NCI-H82 treated with DMSO at 0.1 percent for 48 hours (cell line): Measurements from ENCODE around the gene HOXB4.

Experiments used
- DNase-seq: peaks from one replicate; lab custom pipeline; 2025; ENCODE audit not compliant: unreplicated experiment; lab: John Stamatoyannopoulos, UW

HOXB4 gene

GRCh38 chr17:48590607-48591161 lies 12.5 kb upstream of the HOXB4 start:
- DNase-seq = no peak

- DNase-seq = no peak
Measured at GRCh38 chr17:48589831-48590606, 11.9 kb upstream of the HOXB4 start, which contains the start of gene HOXB3. TSS of gene HOXB3 (minus strand) at chr17:48590241. CDS start at chr17:48552474, 37,767 bp downstream.

- DNase-seq = no peak
Measured at GRCh38 chr17:48589060-48589830, 11.1 kb upstream of the HOXB4 start.

GRCh38 chr17:48588528-48588927 lies 10.4 kb upstream of the HOXB4 start:
- no peak for DNase-seq

GRCh38 chr17:48588074-48588415 lies 9.9 kb upstream of the HOXB4 start:
- no peak for DNase-seq

- DNase-seq = no peak
Measured at GRCh38 chr17:48587276-48588073, 9.3 kb upstream of the HOXB4 start.

GRCh38 chr17:48586355-48587258 lies 8.5 kb upstream of the HOXB4 start:
- no peak for DNase-seq

GRCh38 chr17:48584223-48584741 lies 6.1 kb upstream of the HOXB4 start:
- DNase-seq = no peak

- no peak for DNase-seq
Measured at GRCh38 chr17:48583708-48584222, 5.6 kb upstream of the HOXB4 start.

- no peak for DNase-seq
Measured at GRCh38 chr17:48582750-48583069, 4.6 kb upstream of the HOXB4 start.

GRCh38 chr17:48579760-48580554 lies 1.8 kb upstream of the HOXB4 start:
- no peak for DNase-seq

GRCh38 chr17:48579471-48579759 lies 1.3 kb upstream of the HOXB4 start:
- no peak for DNase-seq

GRCh38 chr17:48578616-48579470 lies 693 bp upstream of the HOXB4 start:
- DNase-seq = no peak

GRCh38 chr17:48577330-48577945 lies 712 bp downstream of the HOXB4 start:
- DNase-seq = no peak

- DNase-seq = no peak
Measured at GRCh38 chr17:48576479-48577309, 1.5 kb downstream of the HOXB4 start.

GRCh38 chr17:48575673-48576478 lies 2.3 kb downstream of the HOXB4 start:
- no peak for DNase-seq
